GM12873 (cell line): ENCODE results near the gene UNKL.

Source experiments
- TF ChIP-seq, protein P1 (sequence below): IDR thresholded peaks from 2 replicates; pipeline ENCODE4 v1.5.1; 2012; ENCODE audit warnings: low read depth, mild to moderate bottlenecking, moderate library complexity, low read length, control low read depth; ENCODE audit not compliant: insufficient read depth; ENCODE audit errors: missing control alignments

UNKL gene

DNA sequence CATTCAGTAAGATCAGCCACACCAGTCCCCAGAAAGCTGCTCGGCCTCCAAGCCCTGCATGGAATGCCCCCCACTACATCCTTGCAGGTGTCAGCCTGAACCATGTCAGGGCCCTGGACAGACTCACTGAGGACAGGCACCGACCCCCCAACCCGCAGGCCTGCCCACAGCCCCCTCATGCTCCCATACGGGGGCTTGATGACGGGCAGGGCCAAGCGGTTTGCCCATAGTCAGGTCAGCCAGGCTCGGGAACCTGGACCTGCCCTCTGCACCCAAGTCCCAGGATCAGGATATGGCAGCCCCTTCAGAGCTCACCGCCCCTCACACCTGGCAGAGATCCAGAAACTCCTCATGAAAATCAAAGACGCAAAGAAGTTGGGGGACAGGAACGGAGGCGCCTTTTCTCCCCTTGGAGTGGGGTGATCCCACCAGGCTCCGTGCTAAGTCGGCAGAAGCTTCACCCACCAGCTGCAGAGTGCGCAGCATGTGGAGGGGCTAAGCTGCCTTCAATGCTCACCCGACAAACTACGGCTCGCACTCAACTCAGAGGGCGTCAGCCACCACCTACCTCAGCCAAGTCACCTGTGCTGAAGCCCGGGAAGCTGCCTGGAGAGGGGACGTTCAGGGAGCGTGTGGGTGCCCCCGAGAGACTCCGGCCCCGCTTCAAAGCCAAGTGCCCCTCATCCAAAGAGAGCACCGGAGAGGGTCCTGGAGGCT, 36.3 kb downstream of the UNKL start:
- TF ChIP-seq, protein P1, sequence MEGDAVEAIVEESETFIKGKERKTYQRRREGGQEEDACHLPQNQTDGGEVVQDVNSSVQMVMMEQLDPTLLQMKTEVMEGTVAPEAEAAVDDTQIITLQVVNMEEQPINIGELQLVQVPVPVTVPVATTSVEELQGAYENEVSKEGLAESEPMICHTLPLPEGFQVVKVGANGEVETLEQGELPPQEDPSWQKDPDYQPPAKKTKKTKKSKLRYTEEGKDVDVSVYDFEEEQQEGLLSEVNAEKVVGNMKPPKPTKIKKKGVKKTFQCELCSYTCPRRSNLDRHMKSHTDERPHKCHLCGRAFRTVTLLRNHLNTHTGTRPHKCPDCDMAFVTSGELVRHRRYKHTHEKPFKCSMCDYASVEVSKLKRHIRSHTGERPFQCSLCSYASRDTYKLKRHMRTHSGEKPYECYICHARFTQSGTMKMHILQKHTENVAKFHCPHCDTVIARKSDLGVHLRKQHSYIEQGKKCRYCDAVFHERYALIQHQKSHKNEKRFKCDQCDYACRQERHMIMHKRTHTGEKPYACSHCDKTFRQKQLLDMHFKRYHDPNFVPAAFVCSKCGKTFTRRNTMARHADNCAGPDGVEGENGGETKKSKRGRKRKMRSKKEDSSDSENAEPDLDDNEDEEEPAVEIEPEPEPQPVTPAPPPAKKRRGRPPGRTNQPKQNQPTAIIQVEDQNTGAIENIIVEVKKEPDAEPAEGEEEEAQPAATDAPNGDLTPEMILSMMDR = no peak

DNA sequence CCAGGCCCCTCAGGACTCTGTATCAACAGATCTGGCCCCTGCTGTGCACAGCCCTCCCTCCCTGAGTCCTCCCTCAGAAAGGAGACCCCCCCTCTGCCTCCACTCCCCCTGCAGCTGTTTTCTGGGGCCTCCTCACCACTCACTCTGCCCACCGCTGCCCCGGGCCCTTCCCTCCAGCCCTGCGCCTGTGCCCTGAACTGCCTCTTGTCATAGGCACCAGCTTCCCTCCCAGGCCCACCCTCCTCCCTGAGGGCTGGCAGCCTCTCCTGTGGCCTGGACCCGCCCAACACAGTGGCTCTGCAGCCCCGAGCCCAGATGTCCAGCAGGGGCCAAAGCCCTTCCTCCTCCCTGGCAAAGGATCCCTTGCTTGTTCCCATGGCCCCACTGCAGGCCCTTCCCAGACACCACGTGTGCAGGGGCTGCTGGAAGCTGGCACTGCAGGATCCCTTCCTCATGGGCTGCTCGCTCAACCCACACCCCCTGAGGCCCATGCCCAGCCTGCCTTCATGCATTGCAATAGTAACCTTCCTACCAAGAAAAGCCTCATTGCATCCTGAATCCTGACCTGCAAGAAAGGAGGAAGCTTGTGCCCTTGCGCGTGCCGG, 37.0 kb downstream of the UNKL start:
- TF ChIP-seq, protein P1 = no peak

DNA sequence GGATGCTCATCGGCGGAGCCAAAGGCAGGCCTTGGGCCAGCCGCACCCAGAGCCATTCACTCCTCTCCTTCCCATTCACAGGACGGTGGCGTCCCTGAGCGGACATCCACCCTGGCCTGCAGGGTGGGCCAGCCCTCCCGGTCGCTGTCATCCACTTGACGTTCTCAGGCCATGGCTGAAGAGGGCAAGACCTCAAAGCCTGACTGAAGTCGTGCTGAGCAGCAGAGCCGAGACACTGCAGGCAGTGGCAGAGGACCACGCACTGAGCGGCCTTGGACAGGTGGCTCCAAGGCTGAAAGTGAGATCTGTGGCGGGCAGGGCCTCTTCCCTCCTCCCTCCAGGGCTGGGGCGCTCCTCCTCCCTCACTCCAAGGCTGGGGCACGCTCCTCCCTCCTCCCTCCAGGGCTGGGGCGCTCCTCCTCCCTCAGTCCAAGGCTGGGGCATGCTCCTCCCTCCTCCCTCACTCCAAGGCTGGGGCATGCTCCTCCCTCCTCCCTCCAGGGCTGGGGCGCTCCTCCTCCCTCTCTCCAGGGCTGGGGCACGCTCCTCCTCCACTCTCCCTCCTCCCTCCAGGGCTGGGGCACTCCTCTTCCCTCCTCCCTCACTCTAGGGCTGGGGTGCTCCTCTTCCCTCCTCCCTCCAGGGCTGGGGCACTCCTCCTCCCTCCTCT, 38.6 kb downstream of the UNKL start:
- TF ChIP-seq, protein P1 = no peak

DNA sequence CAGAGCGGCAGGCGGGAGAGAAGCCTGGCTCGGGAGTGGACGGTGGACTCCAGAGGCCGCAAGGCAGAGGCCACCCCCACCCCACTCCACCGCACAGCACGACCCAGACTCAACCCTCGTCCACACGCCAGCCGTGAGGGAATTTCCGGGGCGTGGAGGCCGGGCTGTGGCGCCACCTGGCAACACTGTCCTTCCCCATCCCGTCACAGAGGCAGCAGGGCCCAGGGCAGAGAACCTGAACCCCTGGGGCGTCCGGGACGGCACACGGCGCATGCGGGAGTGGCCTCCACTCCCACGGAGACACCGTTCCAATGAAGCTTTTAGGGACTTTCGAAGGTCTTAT, 39.2 kb downstream of the UNKL start:
- TF ChIP-seq, protein P1 = no peak

DNA sequence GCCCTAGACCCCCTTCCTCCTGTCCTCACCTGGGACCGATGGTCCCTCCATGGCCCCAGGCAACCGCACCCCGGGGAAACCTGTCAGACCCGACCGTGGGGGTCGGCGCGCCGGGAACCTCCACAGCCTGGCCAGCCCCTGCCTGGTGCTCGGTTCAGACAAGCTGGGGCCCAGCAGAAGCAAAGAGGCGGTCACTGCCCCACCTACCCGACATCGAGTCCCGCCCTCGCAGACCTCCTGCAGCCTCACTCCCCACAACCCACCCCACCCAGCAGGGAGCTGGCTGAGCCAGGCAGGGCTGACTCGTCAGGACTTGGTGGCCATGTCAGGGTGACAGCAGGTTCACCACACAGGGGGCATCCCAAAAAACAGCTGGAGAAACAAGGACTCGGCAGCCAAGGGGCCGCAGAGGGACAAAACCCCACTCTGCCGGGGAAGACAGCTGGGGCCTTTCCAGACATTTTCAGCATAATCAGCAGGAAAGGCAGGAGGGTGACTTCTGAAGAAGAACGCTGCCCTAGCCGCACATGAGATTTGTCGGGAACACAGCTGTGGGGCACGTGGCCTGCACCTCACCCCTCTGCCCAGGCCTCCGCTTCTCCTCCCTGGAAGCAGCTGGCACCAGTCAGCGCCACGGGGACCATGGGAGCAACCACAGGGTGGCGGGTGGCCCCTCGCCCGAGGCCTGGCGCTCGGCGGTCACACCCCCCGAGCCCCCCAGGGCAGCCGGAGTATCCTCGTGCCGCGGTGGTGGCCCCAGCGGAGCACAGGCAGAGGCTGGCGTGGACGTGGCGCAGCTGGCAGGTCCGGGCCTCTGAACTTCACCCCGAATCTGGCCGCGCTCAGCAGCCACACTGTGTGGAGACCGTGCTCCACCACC, 39.8 kb downstream of the UNKL start:
- TF ChIP-seq, protein P1 = no peak

DNA sequence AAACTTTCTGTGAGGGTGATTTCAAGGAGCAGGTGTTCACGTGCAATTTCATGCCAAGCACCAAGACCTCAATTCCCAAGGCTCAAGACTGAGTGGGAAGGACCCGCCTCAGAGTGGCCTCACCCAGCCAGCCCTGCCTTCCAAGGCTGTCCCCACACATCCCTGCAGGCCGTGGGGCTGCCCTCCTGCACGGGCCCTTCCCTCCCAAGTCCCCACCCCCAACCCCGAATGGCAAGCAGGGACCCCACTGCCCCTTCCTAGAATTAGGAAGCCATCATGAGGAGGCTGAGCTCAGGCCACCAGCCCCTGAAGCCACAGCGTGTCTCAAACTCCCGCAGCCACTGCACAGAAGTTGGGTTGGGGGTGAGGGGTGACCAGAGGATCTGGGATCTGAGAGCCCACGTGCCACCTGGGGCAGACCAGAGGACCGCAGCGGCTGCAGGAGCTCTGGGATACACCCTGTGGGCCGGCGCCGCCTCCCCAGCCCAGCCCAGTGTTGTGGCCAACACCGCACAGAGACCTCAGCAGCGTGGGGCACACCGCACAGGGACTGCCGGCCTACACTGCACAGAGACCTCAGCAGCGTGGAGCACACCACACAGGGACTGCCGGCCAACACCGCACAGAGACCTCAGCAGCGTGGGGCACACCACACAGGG, 42.1 kb downstream of the UNKL start:
- TF ChIP-seq, protein P1 = no peak
